Hepatocyte (in vitro differentiated cells): ENCODE results near the gene HPSE2. TPM values are rescaled to one million over a fixed set of nuclear protein-coding genes. Genes with fewer than 3 reads are reported as not detected.
A peak's percentile ranks its signal among the peaks of the same experiment; 100 is the strongest.

Experiments used
- DNase-seq: peaks from one replicate; pipeline ENCODE4 v3.0.0-alpha.2; 2016; ENCODE audit warnings: low spot score
- H2AFZ ChIP-seq: fragments of 200-600 bp; sonication (generic); 2 replicates; pipeline ENCODE4 v1.6.0; 2016; ENCODE audit warnings: antibody characterized with exemption, mild to moderate bottlenecking
- H3K27ac ChIP-seq: fragments of 200-600 bp; sonication (generic); 2 replicates; pipeline ENCODE4 v1.5.1; 2016; ENCODE audit warnings: mild to moderate bottlenecking
- H3K27me3 ChIP-seq: fragments of 200-600 bp; sonication (generic); 2 replicates; pipeline ENCODE4 v1.6.1; 2016
- H3K36me3 ChIP-seq: fragments of 200-600 bp; sonication (generic); replicated peaks from 2 replicates; pipeline ENCODE4 v1.5.1; 2016; ENCODE audit warnings: low read depth; ENCODE audit not compliant: insufficient read depth
- H3K4me1 ChIP-seq: fragments of 200-600 bp; sonication (generic); 2 replicates; pipeline ENCODE4 v1.5.1; 2016; ENCODE audit warnings: mild to moderate bottlenecking, moderate library complexity; ENCODE audit not compliant: insufficient read depth
- H3K4me2 ChIP-seq: fragments of 200-600 bp; sonication (generic); 2 replicates; pipeline ENCODE4 v1.6.0; 2016
- H3K4me3 ChIP-seq: fragments of 200-600 bp; sonication (generic); 2 replicates; pipeline ENCODE4 v1.5.1; 2016; ENCODE audit warnings: mild to moderate bottlenecking
- H3K79me2 ChIP-seq: fragments of 200-600 bp; sonication (generic); 2 replicates; pipeline ENCODE4 v1.6.0; 2017; ENCODE audit warnings: mild to moderate bottlenecking
- H3K9me2 ChIP-seq: fragments of 200-600 bp; sonication (generic); replicated peaks from 2 replicates; pipeline ENCODE4 v1.6.0; 2017; ENCODE audit warnings: mild to moderate bottlenecking; ENCODE audit not compliant: insufficient read depth
- H3K9me3 ChIP-seq: fragments of 200-600 bp; sonication (generic); 2 replicates; pipeline ENCODE4 v1.5.1; 2016; ENCODE audit warnings: low read depth, mild to moderate bottlenecking
- H4K20me1 ChIP-seq: fragments of 200-600 bp; sonication (generic); 2 replicates; pipeline ENCODE4 v1.6.0; 2016; ENCODE audit warnings: mild to moderate bottlenecking; ENCODE audit not compliant: insufficient read depth, poor library complexity, severe bottlenecking
- EZH2 ChIP-seq: fragments of 200-600 bp; sonication (generic); IDR thresholded peaks from 2 replicates; pipeline ENCODE4 v1.6.1; 2016; ENCODE audit warnings: antibody characterized with exemption, mild to moderate bottlenecking, borderline replicate concordance
- EZH2phosphoT487 ChIP-seq: fragments of 200-600 bp; sonication (generic); IDR thresholded peaks from one replicate; pipeline ENCODE4 v1.6.1; 2018; ENCODE audit warnings: antibody characterized with exemption, mild to moderate bottlenecking, low read depth, moderate library complexity; ENCODE audit not compliant: unreplicated experiment, severe bottlenecking
- WGBS: methylation state at CpG from one replicate; pipeline ENCODE4 v1.1.6; 2016; ENCODE audit warnings: low lambda C conversion rate; ENCODE audit errors: missing lambda C conversion rate; 5-methylcytosine and 5-hydroxymethylcytosine counted together
- polyA plus RNA-seq: library from polyadenylated mRNA; unstranded; fragments of >200 nt; fragmentation: Nextera tagmentation; extraction: Ambion mirVana; gene quantifications from 2 replicates; pipeline ENCODE4 v1.2.1, GENCODE V29; 2016
- total RNA-seq: library from RNA; depleted of rRNA; stranded (reverse); fragments of >200 nt; gene quantifications from 2 replicates; pipeline ENCODE4 v1.2.3, GENCODE V29; 2014
- TF ChIP-seq, protein P1 (sequence below): fragments of 200-600 bp; sonication (generic); IDR thresholded peaks from 2 replicates; pipeline ENCODE4 v1.5.1; 2016; ENCODE audit warnings: antibody characterized with exemption, mild to moderate bottlenecking; ENCODE audit not compliant: poor library complexity

HPSE2 gene
- total RNA-seq (2.4 and 5.7 TPM in 2 replicates), polyA plus RNA-seq (3.7 and 4.2 TPM in 2 replicates)

DNA sequence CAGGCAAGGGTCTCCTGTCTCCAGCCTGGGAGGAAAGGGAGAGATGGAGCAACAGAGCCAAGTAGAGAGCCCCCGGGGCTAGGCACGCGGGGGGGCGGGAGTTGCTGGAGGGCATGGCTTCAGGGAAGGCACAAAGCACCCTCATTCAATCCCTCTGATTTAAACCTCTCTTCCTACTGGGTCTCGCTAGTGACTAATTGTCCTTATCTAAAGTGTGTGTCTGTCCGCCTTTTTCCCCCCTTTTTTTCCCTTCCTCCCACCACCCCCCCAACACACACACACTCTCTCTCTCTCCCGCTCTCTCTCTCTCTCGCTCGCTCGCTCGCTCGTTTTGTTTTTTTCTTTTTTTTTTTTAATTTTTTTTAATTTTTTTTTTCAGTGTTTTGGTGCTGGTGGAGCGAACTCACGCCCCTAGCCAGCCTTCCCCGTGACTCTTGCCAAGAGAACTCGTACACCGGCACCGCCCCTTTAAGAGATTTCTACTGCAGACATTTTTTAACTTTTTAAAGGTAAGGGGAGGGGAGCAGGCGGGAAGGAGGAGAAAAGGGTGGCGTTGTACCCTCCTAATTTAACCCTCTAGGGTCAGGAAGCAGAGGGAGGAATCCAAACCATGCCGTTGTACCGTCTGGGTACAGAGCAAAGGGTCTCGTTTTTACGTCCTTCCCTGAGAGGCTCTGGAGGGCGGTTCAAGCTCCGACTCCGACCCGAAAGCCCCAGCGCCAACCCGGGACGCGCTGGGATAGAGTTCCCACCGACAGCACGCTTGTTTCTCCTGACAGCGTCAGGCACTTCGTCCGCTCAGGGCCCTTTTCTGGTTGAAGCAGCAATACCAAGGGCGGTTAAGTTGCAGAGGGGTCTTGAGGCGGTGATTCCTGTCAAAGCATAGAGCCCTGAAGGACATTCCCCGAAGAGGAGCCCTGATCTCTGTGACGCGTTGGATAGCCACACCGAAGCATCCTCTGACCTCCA, at the start of gene HPSE2:
Gene HPSE2 (minus strand): TSS at position 195 of the 969 bp plus-strand sequence.
- no peak for TF ChIP-seq EZH2phosphoT487
- TF ChIP-seq, protein P1, sequence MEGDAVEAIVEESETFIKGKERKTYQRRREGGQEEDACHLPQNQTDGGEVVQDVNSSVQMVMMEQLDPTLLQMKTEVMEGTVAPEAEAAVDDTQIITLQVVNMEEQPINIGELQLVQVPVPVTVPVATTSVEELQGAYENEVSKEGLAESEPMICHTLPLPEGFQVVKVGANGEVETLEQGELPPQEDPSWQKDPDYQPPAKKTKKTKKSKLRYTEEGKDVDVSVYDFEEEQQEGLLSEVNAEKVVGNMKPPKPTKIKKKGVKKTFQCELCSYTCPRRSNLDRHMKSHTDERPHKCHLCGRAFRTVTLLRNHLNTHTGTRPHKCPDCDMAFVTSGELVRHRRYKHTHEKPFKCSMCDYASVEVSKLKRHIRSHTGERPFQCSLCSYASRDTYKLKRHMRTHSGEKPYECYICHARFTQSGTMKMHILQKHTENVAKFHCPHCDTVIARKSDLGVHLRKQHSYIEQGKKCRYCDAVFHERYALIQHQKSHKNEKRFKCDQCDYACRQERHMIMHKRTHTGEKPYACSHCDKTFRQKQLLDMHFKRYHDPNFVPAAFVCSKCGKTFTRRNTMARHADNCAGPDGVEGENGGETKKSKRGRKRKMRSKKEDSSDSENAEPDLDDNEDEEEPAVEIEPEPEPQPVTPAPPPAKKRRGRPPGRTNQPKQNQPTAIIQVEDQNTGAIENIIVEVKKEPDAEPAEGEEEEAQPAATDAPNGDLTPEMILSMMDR: no peak
- TF ChIP-seq EZH2: no peak
- peak within 1 kb of the TSS; percentile 71 for H3K4me3 ChIP-seq
- peaks cover 23% of the 10 kb centered on the region for H3K4me1 ChIP-seq
- peaks cover 84% of the 10 kb centered on the region for H3K27me3 ChIP-seq
- H3K4me2 ChIP-seq: peak within 1 kb of the TSS; percentile 94
- peak within 1 kb of the TSS; percentile 84 for H2AFZ ChIP-seq
- WGBS: 5% methylated on average over 36 of the region's 43 CpGs
- no peaks in the 10 kb centered on the region for H3K36me3 ChIP-seq
- peak; percentile 58 for DNase-seq
- H3K79me2 ChIP-seq: no peaks in the 10 kb centered on the region
- no peaks in the 10 kb centered on the region for H3K9me3 ChIP-seq
- no peaks in the 10 kb centered on the region for H3K9me2 ChIP-seq
- peak within 1 kb of the TSS; percentile 42 for H3K27ac ChIP-seq
- H4K20me1 ChIP-seq: no peaks in the 10 kb centered on the region

DNA sequence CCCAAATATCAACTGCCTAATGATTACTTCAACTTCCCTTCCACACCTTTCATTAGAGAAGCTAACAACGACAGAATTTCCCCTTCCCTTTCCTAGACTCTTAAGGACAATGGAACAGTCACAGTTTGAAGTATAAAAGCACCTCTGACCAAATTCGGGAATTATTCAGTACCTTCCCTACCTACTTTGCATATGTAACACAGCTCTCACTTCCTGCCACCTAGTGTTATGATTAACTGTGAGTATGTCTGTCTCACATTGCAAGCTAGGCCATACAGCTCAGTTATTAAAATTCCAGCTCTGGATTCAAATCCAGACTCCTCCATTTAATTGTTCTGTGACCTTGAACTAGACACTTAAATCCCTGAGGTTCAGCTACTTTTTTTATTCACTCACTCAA, 44.8 kb upstream of the HPSE2 start:
- H3K9me3 ChIP-seq: peaks cover 4% of the 10 kb centered on the region
- no peak overlapping the region for H3K4me2 ChIP-seq
- H3K4me1 ChIP-seq: peaks cover 5% of the 10 kb centered on the region
- H4K20me1 ChIP-seq: no peaks in the 10 kb centered on the region
- no peak overlapping the region for H3K4me3 ChIP-seq
- no peaks in the 10 kb centered on the region for H3K36me3 ChIP-seq
- TF ChIP-seq, protein P1: no peak
- TF ChIP-seq EZH2phosphoT487: no peak
- TF ChIP-seq EZH2: no peak
- H2AFZ ChIP-seq: no peak overlapping the region
- H3K27ac ChIP-seq: peak overlapping the region; percentile 63
- WGBS: 71% methylated on average over 2 of the region's 2 CpGs
- no peaks in the 10 kb centered on the region for H3K79me2 ChIP-seq
- no peaks in the 10 kb centered on the region for H3K27me3 ChIP-seq
- no peak for DNase-seq
- no peaks in the 10 kb centered on the region for H3K9me2 ChIP-seq

DNA sequence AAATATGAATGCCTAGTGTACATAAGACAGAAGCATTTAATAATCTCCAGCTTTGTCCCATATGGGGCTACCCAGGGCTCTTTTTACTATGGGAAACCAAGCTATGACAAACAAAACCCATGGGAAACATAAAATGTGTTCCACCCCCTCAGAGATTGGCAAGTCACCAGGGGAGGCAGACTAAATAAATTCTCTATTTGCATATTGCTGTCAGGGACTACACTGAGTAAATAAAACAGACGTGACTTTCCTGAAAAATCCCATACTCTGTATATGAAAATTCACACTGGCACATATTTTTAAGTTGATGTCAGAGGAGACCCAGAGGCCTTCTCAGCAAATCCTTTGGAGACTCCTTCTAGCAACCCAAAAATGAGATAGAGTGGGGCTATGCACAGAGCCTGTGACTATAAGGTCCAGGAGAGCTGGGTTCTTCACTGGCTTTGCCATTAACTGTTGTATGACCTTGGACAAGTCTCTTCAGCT, 44.0 kb upstream of the HPSE2 start:
- WGBS: 0% methylated on average over 1 of the region's 1 CpG
- Histone ChIP-seq H2AFZ (no peak overlapping the region), H3K27ac (peak overlapping the region; percentile 63), H3K27me3 (no peaks in the 10 kb centered on the region), H3K79me2 (no peaks in the 10 kb centered on the region), H3K9me2 (no peaks in the 10 kb centered on the region), H3K9me3 (peaks cover 4% of the 10 kb centered on the region), H3K4me1 (peaks cover 5% of the 10 kb centered on the region), H3K4me2 (no peak overlapping the region), H3K36me3 (no peaks in the 10 kb centered on the region), H4K20me1 (no peaks in the 10 kb centered on the region), H3K4me3 (no peak overlapping the region)
- TF ChIP-seq EZH2phosphoT487: no peak
- no peak for TF ChIP-seq EZH2
- TF ChIP-seq, protein P1: no peak
- peak; percentile 54 for DNase-seq
